Adipose tissue (tissue), 3 donors: ENCODE results near the gene RUSF1. TPM values are rescaled to one million over a fixed set of nuclear protein-coding genes. Genes with fewer than 3 reads are reported as not detected.
"Not testable (repeated sequence)": the region's sequence is repeated elsewhere in the genome, so short reads cannot be mapped to it uniquely, and the experiment has no call there.

Experiments used
- H3K27ac ChIP-seq: one replicate; pipeline ENCODE4 v1.5.1; 2013; ENCODE audit warnings: low read depth, low read length
- WGBS, 3 donors: extraction: QIAGEN DNeasy Blood & Tissue Kit; methylation state at CpG; one replicate each; pipeline ENCODE4 v1.1.7; 2013; 5-methylcytosine and 5-hydroxymethylcytosine counted together
- polyA plus RNA-seq, 3 donors: library from polyadenylated mRNA; stranded (reverse); fragments of 200-250 nt; gene quantifications; one replicate each; pipeline ENCODE4 v1.2.3, GENCODE V29; 2013
- donor health status: healthy with polysubstance abuse.
- donor health status: Bipolar disorder and iron deficiency.
- donor health status: healthy.

Gene RUSF1
- polyA plus RNA-seq, 3 donors, result 34.0 to 65.8 (median 45.4) TPM

DNA sequence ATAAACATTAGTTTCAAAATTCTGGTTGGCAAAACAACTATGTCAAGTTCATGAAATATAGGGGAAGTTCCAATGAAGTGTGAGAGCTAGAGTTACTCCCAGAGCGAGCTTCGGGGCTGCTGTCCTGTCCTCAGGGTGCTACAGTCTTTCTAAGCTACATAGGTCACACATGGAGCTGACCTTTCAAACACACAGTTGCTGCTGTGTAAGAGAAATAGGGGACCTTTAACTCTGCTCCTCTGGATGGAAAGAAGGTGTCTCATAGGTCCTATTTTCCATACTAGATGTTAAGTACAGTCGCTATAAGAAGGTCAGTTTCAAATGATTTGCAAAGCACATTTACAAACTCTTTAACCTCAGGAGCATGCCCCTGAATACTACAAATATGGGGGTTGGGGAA is 13.2 kb upstream of the RUSF1 start:
- WGBS, 3 donors, result 72 to 94% (median 92%) methylated on average over 3 of the region's 3 CpGs
- H3K27ac ChIP-seq, result no peak overlapping the region

DNA sequence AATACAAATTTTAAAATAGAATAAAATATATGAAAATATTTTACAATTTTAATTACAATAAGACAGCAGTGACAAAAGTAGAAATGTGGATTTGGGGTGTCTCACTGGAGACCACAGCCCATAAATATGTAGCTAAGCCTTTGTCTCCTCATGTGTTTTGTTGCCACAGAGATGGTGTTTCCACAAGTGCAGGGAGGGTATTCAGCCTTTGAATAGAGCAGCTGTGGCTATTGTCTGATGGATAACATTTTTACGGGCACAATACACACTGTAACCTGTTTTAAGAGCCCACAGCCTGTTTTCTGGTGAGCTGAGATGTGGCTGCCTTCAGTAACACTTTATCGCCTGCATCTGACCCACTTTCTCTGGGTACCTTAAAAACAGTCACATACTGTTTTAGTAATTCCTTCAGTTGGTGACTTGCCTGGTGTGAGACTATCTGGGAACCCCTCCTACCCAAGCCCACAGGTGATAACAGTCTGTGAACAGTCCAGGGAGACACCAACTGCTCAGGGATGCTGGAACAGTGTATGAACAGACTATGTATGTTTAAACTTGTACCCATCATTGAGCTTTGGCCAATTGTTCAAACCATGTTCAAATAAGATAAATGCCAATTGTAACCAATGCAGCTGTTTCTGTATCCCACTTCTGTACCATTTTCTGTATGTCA is 11.7 kb upstream of the RUSF1 start:
- no peak overlapping the region for H3K27ac ChIP-seq
- 85 to 92% (median 88%) methylated on average over 2 of the region's 2 CpGs for WGBS, 3 donors

DNA sequence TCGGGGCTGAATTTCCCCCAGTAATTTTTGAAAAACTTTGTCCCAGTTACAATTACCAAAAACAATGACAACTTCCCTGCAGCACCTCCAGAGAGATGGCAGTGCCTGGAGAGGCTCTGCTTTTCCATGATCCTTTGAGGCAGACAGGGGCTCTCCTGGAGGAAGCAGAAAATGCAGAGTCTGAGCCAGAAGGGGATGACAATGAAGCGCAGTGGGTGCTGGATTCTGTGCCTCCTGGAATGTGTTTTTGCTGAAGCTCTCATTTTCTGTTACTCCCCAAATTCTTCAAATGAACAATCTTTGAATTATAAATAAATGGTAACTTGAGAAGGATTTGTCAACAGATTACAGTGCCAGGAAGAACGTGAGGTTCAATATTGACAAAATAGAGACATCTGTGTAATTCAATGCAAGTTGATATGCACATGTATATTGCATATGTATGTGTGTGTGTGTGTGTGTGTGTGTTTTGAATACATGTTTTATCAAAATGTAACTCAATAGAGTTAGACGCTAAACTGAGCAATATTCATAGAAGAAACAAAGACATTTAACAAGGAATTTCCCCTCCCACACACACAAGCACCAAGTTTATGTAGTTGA is 9.7 kb upstream of the RUSF1 start:
- WGBS, 3 donors, result 65 to 76% (median 73%) methylated on average over 4 of the region's 4 CpGs
- no peak overlapping the region for H3K27ac ChIP-seq

DNA sequence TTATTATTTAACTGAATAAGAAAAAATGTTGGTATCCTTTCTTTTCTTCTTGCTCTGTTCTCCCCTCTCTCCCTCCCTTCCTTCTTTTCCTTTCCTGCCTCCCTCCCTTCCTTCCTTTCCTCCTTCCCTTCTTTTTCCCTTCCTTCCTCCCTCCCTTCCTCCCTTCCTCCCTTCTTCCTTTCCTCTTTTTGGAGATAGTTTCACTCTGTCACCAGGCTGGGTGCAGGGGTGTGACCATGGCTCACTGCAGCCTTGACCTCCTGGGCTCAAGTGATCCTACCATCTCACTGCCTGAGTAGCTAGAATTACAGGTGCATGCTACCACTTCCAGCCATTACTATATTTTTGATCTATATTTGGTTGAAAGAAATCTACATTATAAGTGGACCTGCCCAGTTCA is 5.7 kb upstream of the RUSF1 start:
- no peak overlapping the region for H3K27ac ChIP-seq

DNA sequence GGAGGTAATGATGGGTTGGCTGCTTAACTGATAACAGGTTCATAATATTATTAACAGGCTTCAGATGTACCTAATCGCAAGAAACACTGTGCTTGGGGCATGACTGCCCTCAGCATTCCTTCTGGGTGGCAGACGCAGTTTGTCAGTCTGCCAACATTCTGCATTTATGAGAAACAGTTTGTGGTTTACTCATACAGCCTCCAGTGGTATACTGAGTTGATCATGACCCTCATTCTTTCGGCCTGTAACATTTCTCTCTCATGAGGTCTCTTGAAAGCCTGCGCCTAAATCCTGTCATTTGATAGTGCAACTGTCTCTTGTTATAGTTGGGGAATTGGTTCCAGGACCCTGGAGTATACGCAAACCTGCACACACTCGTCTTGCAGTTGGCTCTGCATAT is 4.9 kb upstream of the RUSF1 start:
- WGBS, 3 donors, result 73 to 86% (median 77%) methylated on average over 6 of the region's 6 CpGs
- H3K27ac ChIP-seq, result no peak overlapping the region

DNA sequence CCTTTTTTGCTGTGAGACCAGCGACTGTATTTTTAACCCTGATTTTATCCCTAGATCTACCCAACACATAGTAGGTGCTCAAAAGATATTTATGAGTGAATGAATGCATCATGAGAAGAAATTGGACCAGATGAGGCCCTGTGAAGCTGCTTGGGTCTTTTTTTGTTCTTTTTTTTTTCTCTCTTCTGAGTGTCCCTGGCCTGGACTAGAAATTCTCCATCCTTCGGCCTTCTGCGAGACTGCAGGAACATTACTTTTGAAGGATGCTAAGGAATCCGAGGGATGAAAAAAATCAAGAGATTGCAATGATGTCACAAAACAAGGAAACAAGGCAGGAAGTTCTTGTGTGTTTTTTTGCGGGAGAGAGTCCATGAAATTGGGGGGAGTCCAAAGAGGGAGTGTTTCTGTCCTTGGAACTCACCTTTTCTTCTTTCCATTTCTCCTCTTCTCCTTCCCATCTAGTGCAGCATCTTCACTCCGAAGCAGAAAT is 560 bp upstream of the RUSF1 start:
- 12% methylated on average over 6 of the region's 6 CpGs for WGBS, 3 donors
- no peak overlapping the region for H3K27ac ChIP-seq

DNA sequence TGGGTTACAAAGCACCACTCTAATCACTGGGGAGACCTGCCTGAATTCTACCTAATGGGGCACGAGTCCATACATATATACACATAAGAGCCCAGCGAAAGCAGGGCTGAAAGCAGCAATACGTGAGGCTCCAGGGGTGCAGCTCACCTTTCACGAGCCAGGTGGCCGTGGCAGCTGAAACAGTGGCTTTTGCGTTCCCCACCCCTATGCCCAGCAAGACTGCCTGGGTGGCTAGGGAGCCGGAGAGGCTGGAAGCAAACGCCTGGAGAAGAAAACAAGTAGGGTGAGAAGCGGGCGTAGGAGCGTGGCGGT is 618 bp downstream of the RUSF1 start:
- H3K27ac ChIP-seq, result no peak overlapping the region
- 2 to 6% (median 4%) methylated on average over 12 of the region's 12 CpGs for WGBS, 3 donors

DNA sequence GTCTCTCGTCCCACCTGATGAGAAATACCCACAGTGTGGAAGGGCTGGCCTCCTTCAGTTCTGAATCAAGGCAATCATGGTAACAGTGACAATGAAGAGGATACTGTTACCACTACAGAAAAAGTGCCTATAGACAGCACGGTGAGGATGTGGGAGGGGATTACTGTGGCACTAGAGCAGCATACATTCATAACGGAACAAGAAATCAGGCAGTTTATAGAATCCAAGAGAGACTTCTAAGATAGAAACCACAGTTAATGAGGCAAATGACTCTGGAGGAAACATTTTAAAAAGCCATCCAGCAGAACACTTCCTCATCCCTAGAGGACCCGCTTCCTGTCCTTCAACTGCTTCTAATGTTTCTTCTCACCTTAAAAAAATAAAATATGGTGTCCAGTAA is 2.7 kb downstream of the RUSF1 start:
- H3K27ac ChIP-seq, result no peak overlapping the region
- 43 to 74% (median 46%) methylated on average over 4 of the region's 4 CpGs for WGBS, 3 donors

DNA sequence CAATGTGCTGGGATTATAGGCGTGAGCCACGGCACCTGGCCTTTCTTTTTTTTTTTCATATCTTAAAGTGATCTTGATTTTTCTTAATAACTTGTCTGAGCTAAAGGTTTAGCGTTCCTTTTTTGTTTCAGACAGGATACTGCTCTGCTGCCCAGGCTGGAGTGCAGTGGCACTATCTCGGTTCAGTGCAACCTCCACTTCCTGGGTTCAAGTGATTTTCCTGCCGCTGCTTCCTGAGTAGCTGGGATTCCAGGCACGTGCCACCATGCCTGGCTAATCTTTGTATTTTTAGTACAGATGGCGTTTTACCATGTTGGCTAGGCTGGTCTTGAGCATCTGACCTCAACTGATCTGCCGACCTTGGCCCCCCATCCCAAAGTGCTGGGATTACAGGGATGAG is 4.0 kb downstream of the RUSF1 start:
- WGBS, 3 donors, result 46 to 63% (median 47%) methylated on average over 8 of the region's 8 CpGs
- no peak overlapping the region for H3K27ac ChIP-seq

DNA sequence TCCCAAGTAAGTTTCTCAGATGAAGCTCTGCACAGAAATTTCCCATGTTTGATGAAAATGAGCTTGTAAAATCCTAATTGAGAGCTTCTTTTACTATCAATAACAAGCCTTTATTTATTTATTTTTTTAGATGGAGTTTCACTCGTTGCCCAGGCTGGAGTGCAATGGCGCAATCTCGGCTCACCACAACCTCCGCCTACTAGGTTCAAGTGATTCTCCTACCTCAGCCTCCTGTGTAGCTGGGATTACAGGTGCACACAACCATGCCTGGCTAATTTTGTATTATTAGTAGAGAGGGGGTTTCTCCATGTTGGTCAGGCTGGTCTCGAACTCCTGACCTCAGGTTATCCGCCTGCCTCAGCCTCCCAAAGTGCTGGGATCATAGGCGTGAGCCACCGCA is 4.6 kb downstream of the RUSF1 start:
- H3K27ac ChIP-seq, result not testable (repeated sequence)
- 83 to 94% (median 87%) methylated on average over 8 of the region's 8 CpGs for WGBS, 3 donors

DNA sequence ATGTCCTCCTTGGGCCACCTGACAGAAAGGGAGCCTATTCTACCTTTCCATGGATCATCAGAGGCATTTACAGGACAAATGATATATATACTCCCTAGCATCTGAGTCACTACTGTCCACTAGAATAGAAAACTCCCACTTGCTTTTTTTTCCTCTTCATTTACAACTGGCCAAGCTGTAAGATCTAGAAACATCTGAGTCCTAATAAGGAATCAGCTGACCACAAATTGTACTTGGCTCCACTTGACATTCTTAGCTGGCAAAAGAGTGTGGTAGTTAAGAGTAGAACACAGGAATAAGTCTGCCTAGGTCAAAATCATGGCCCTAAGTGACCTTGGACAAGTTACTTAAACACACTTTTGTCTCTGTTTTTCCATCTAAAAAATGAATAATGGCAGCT is 5.2 kb downstream of the RUSF1 start:
- H3K27ac ChIP-seq, result no peak overlapping the region

DNA sequence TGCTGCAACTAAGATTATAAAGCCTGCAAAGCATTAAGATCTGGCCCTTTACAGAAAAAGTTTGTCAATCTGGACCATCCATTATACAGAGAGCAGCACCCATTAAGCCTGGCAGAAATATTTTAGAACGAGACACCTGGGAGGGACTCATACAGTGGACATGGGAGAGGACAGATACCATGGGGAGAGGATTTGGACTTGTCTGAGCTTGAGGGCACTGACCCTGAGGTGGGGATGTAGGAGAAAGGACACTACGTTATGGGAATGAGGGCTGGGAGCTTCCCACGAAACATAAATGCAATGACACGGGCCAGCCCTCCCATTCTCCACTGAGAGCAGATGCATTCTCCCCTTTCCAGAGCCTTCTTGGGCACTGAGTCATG is 6.2 kb downstream of the RUSF1 start:
- WGBS, 3 donors, result 80 to 84% (median 84%) methylated on average over 4 of the region's 4 CpGs
- no peak overlapping the region for H3K27ac ChIP-seq

DNA sequence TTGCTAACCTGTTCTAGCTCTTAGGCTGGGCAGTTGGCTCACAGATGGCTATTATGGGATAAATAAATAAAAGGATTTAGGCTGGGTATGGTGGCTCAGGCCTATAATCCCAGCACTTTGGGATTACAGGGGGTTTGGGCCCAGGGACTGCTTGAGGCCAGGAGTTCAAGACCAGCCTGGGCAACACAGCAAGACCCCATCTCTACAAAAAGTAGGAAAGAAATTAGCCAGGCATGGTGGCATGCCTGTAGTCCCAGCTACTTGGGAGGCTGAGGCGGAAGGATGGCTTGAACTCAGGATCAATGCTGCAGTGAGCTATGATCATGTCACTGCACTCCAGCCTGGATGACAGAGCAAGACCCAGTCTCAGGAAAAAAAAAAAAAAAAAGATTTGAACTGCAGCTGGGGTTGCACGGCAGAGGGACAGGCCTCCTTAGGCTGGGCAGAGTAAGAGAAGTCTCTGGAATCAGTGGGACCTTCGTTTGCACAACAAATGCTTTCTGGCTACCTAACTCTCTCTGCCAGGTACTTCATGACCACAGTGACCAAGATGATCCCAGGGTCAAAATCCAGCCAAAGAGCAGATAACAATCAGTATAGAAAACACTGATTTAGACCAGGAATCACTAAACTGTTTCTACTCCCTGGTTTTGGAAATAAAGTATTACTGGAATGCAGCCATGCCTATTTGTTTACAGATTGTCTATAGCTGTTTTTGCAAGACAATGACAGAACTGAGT is 6.8 kb downstream of the RUSF1 start:
- WGBS, 3 donors, result 80 to 86% (median 83%) methylated on average over 3 of the region's 3 CpGs
- no peak overlapping the region for H3K27ac ChIP-seq

DNA sequence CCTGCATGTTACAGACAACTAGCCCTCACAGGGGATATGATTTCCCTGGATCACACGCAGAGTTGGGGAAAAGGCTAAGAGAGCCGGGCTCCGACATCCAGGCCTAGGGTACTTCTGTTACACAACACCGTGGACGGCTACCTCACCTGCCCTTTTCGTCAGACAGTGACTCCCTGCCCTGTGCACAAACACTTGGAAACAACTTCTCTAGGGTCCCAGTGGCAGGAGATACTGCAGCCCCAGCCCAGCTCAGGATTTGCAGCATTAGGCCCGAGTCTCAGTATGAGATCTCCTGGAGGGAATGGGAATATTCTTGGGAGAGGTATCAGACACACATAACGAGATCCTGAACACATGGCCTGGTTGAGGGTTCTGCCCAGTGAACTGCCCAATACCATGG is 8.3 kb downstream of the RUSF1 start:
- H3K27ac ChIP-seq, result no peak overlapping the region
- 92 to 96% (median 92%) methylated on average over 8 of the region's 8 CpGs for WGBS, 3 donors

DNA sequence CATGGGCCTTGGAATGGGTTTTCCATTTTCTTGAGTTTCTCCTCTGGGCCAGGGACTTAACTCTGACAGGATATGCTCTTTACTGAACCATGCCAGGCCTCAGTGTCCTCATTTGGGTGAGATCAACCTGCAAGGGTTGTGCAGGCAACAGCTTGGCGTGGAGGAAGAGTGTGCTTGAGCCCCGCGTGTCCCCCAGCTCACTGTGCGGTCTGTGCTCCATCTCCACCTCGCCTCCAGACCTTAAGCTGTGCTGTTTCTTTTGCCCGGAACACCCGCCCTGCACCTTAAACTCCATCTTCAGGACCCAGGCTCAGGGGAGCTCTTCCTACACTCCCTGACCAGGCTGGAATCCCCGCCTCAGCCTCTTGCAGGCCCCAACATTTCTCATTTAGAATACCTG is 9.7 kb downstream of the RUSF1 start:
- no peak overlapping the region for H3K27ac ChIP-seq
- 95 to 98% (median 97%) methylated on average over 8 of the region's 8 CpGs for WGBS, 3 donors

DNA sequence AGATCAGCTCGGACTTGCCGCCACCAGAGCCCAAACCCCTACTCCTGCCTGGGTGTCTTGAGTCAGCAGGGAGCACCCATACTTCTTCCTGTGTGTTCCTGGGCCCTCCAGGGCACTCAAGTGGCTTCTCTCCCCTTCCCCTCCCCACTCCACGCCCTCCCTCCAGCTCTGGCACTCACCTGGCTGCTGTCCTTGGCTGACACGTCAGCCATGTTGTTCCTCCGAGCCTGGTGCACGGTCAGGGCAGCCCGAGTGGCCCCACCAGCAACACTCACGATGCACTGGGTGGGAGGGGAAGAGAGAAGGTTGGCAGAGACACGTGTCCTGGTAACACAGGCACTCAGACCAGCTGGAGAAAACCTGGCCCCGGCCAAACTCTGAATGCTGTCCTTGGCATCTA is 11.5 kb downstream of the RUSF1 start:
- 79 to 91% (median 90%) methylated on average over 9 to 10 of the region's 10 CpGs for WGBS, 3 donors

DNA sequence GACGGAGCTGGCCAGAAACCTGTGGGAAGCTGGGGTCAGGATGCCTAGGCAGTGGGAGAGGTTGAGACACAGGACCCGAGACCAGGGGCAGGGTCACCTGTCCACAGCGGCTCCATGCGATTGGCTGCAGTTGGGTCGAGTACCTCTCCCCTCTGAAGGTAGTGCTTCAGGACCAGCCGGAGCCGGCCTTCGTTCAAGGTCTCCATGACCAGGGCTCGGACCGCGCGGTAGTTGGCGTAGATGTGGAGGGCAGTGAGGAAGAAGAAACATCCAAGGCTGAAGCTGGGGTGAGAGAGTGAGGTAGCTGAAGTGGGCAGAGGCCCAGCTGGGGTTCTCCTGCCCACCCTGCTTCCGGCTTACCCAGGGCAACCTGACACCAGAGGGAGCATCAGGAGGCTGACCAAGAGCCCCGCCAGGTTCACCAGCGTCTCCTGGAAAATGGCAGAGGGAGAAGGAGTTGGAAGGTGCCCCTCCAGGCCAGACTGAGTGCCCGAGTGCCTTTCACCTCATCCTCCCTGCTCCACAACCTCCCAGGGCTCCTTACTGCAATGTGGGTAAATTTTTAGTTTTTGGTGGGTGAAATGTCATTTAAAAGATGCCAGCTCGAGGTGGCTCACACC is 14.6 kb downstream of the RUSF1 start:
- H3K27ac ChIP-seq, result no peak overlapping the region
- 95 to 96% (median 96%) methylated on average over 18 of the region's 18 CpGs for whole genome bisulfite sequencing, 3 donors

More for the DNA sequence above, 11.5 kb downstream of the RUSF1 start:
- no peak overlapping the region for H3K27ac ChIP-seq

DNA sequence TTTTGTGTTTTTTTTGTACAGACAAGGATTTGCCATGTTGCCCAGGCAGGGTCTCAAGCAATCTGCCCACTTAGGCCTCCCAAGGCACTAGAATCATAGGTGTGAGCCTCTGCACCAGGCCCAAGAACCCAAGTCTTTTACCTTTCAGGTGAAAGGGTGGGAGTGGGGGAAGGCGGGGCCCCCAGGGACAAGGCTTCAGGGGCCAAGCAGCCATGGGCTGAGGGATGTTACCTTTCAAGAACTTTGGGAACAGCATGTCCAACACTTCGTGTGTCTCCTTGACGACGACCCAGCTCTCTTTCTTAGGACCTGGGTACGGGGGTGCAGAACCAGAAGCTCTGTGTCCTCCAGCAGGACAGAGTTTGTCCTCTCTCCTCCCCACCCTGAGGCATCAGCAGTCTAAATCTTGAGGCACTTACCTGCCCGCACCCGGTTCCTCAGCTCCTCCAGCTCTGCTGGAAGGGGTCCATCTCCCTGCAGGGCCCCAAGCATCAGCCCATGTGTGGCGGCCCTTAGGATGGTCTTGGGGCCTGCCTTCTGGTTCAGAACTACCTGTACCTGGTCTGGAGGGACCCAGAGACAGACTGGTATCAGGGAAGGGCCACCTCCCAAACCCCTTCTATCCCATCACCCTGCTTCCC is 16.3 kb downstream of the RUSF1 start:
- WGBS, 3 donors, result 92 to 98% (median 96%) methylated on average over 8 of the region's 8 CpGs
- H3K27ac ChIP-seq, result no peak overlapping the region
